ELR (cell line): ENCODE measurements around the gene DNAJC1.
"Not testable (repeated sequence)": the region's sequence is repeated elsewhere in the genome, so short reads cannot be mapped to it uniquely, and the experiment has no call there.

Experiments used
- DNase-seq: peaks from one replicate; pipeline ENCODE4 v3.0.0-alpha.2; 2015; ENCODE audit warnings: low read depth

Gene DNAJC1

GRCh38 chr10:21825345-21825744 is 178.2 kb downstream of the DNAJC1 start:
- DNase-seq, result no peak

- no peak for DNase-seq
Observed at GRCh38 chr10:21824409-21824808, 179.1 kb downstream of the DNAJC1 start.

GRCh38 chr10:21823617-21824016 is 179.9 kb downstream of the DNAJC1 start:
- no peak for DNase-seq

GRCh38 chr10:21822273-21822672 is 181.3 kb downstream of the DNAJC1 start:
- DNase-seq, result not testable (repeated sequence)

GRCh38 chr10:21820952-21821351 is 182.6 kb downstream of the DNAJC1 start:
- DNase-seq, result no peak

GRCh38 chr10:21818416-21818815 is 185.1 kb downstream of the DNAJC1 start:
- DNase-seq, result not testable (repeated sequence)

GRCh38 chr10:21814866-21815265 is 188.7 kb downstream of the DNAJC1 start:
- no peak for DNase-seq

GRCh38 chr10:21813946-21814345 is 189.6 kb downstream of the DNAJC1 start:
- no peak for DNase-seq

GRCh38 chr10:21811245-21811585 is 192.3 kb downstream of the DNAJC1 start:
- no peak for DNase-seq

- no peak for DNase-seq
Observed at GRCh38 chr10:21810582-21811244, 192.8 kb downstream of the DNAJC1 start.

GRCh38 chr10:21808550-21808949 is 195.0 kb downstream of the DNAJC1 start:
- DNase-seq, result no peak

- no peak for DNase-seq
Observed at GRCh38 chr10:21807180-21807579, 196.3 kb downstream of the DNAJC1 start.

GRCh38 chr10:21803374-21803773 is 200.2 kb downstream of the DNAJC1 start:
- no peak for DNase-seq

- DNase-seq, result no peak
Observed at GRCh38 chr10:21801609-21802008, 201.9 kb downstream of the DNAJC1 start.

- DNase-seq, result no peak
Observed at GRCh38 chr10:21797984-21798765, 205.4 kb downstream of the DNAJC1 start.

GRCh38 chr10:21797533-21797932 is 206.0 kb downstream of the DNAJC1 start:
- no peak for DNase-seq

- DNase-seq, result no peak
Observed at GRCh38 chr10:21791276-21791675, 212.3 kb downstream of the DNAJC1 start.

GRCh38 chr10:21776883-21777282 is 226.6 kb downstream of the DNAJC1 start:
- DNase-seq, result no peak

GRCh38 chr10:21771219-21771618 is 232.3 kb downstream of the DNAJC1 start:
- no peak for DNase-seq

- DNase-seq, result no peak
Observed at GRCh38 chr10:21769041-21769440, 234.5 kb downstream of the DNAJC1 start.

GRCh38 chr10:21764466-21765189 is 238.9 kb downstream of the DNAJC1 start:
- no peak for DNase-seq

- no peak for DNase-seq
Observed at GRCh38 chr10:21760332-21760731, 243.2 kb downstream of the DNAJC1 start.

- DNase-seq, result no peak
Observed at GRCh38 chr10:21759232-21759631, 244.3 kb downstream of the DNAJC1 start.
